Right ventricle myocardium inferior (tissue), 1 donor: Measurements from ENCODE around the gene RPS27. TPM values are rescaled to one million over a fixed set of nuclear protein-coding genes. Genes with fewer than 3 reads are reported as not detected.

ENCODE experiments used
- ATAC-seq: fragments of 200-7000 bp; cut with Tn5 transposase; one replicate; pipeline ENCODE4 v1.9.1; 2020; ENCODE audit warnings: mild to moderate bottlenecking, moderate library complexity
- DNase-seq: peaks from one replicate; pipeline ENCODE4 v3.0.0; 2021; ENCODE audit errors: missing footprints
- intact Hi-C: fragments of 100-400 bp; cut with DNase I; formaldehyde crosslinking; loops from one replicate; pipeline ENCODE4 v1.11.0; 2022
- long read RNA-seq: library from polyadenylated mRNA; unstranded; transcript quantifications from one replicate; pipeline ENCODE4 v2.0.0, GENCODE V29; 2021
- total RNA-seq: library from RNA; stranded (reverse); fragmentation: NEBNext Ultra II Directional; extraction: Animal tissue kit (Norgen Biotek cat#: 25700); gene quantifications from one replicate; pipeline ENCODE4 v1.2.1, GENCODE V29; 2021
- donor health status: DM: no; HTN: yes; CAD: no; lungs with severe emphysema.

Gene RPS27
- total RNA-seq: 984 TPM
- long read RNA-seq, transcript RPS27-204 (4 exons, 573 nt): minor isoform, 5 of 279 reads
- long read RNA-seq, transcript RPS27-201 (4 exons, 359 nt): major isoform, 273 of 279 reads
- long read RNA-seq, partial matches to known transcripts: 0 of 279 reads
- long read RNA-seq, other reads (novel, unspliced or antisense): 0 of 279 reads

DNA sequence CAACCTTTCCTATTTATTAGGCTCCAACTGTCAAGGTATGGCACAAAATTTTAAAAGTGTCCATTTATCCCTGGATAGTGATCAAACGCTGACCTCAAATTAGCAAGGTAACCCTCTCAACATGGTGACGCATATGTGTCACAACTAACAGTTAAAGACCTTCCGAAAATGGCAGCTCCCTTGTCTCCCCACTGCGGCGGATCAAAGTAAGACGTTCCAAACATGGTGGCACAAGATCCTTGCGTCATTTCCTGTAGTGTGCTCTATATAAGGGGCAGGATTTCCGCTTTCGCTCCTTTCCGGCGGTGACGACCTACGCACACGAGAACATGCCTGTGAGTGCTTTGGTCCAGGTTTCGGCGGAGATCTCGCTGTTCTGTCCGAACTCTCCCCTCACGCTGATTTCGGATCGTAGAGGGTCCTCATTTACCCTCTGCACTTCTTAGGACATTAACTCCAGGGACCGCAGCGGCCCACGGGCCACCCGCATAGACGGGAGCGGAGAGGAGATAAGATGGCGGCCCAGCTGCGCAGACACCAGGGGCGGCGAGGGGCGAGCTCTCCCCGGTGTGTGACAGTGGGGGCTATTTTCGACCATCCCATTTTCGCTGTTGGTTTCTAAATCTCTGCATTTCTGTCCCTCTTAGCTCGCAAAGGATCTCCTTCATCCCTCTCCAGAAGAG, at the start of gene RPS27:
RPS27 (plus strand) TSS at position 295 of the 683 bp plus-strand sequence; CDS start at position 330, 35 bp downstream.
- intact Hi-C loops: no loop called here
- DNase-seq (peak; percentile 89), ATAC-seq (peak; percentile 82)

DNA sequence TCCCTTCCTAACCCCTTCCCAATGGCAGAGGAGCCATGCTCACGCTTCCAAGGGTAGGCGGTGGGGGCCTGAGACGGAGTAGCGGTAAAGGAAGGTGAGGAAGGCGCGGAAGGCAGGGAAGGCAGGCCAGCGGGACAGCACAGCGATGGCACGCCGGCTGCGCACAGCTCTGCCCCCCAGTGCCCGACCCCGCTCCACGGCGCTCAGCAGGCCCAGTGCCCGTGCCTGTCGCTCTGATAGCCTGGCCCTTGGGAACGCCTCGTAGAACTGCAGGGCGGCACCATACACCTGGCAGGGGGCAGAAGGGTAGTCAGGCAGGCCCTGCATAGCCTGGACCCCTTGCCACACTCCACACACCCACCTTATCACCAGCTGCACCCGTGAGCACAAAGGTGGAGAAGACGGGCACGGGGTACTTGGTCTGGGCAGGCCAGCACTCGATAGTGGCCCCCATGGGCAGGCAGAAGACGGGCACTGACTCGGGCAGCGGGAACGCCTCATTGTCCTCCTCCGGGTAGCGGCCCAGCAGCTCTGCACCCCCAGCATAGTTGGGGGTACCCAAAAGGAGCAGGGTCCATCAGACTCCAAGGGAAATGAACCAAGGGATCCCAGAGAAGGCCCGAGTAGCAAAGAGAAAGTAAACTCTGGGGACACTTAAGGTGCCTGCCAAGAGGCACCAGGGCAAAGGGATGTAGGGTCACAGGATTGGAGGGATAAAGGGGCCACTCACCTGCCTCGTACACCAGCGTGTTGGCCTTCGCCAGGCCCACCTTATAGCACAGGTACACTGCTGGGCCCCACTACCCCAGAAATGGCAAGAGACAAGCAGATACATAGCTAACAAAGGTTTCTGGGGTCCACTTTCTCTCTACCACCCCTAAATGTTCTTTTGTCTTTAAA, 48.5 kb upstream of the RPS27 start:
- no peak for ATAC-seq
- intact Hi-C loops: no loop called here
- DNase-seq: no peak

DNA sequence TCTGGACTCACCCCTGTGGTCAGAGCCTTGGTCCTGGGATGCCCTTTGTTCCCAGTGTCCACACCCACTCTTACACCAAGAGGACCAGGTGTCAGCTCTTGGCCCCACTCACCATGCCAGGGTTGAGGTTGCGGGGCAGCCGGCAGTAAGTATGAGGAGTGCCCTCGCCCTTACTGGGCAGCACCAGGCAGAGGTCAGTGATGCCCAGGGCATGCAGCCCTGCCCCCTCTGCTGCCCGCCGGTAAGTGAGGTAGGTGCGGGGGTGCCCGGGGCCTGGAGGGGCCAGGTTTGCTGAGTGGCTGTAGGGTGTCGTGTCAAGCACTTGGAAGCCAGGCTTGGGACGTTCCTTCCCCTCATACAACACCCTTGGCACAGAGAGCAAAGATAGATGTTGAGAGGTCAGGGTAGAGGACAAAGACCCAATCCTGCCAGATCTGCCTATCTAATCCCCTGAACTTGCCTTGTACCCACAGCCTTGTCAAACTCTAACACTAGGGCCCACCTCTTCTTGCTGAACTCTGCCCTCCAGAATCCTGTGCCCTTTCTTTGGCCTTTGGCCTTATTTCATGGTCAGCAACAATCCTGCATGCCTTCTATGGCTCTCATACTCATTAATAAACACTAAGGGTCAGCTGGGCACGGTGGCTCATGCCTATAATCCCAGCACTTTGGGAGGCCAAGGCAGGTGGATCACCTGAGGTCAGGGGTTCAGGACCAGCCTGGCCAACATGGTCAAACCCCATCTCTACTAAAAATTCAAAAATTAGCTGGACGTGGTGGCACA, 47.6 kb upstream of the RPS27 start:
- no peak for ATAC-seq
- intact Hi-C loops: no loop called here

DNA sequence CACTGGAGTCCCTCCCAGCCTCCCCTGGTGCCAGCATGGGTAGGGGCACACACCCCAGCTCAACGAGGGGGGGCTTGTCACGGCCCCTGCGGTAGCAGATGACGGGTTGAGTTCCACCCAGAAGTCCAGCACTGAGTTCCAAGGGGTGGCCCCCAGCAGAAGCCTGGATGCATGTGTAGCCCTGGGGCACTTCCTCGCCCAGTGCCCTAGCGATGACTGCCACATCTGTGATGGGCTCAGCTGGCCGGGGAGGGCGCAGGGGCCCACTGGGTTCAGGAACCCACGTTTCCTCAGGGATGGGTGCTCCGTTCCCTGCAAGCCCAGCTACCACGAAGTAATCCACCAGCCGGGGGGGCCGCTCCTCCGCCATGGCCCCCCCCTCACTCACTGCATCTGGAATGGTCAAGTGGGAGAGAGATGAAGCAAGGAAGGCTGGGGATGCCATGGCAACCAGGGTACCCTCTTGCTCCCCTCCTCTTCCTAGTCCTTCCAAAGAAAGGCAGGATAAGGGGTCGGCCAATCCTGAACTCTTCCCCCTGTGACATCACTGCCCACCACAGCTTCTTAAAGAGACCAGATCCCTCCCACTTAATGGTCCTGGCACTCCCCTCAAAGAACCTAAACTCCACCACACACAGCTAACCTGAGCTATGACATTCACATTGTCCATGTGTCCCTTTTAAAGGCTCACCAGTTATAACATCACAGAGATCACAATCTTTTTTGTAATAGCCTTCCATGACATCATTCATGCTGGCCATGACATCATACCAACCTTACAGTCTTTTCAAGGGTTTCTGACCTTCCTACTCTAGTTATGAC, 46.3 kb upstream of the RPS27 start:
- intact Hi-C loops: no loop called here
- DNase-seq (no peak), ATAC-seq (no peak)

More for the DNA sequence above, 47.6 kb upstream of the RPS27 start:
- DNase-seq: no peak

GRCh38 chr1:153944827-153945117, 45.8 kb upstream of the RPS27 start:
- no peak for ATAC-seq
- intact Hi-C loops: no loop called here
- DNase-seq: no peak

GRCh38 chr1:153945131-153945794, 45.3 kb upstream of the RPS27 start:
- intact Hi-C loops: no loop called here
- peak; percentile 90 for DNase-seq
- peak; percentile 51 for ATAC-seq

DNA sequence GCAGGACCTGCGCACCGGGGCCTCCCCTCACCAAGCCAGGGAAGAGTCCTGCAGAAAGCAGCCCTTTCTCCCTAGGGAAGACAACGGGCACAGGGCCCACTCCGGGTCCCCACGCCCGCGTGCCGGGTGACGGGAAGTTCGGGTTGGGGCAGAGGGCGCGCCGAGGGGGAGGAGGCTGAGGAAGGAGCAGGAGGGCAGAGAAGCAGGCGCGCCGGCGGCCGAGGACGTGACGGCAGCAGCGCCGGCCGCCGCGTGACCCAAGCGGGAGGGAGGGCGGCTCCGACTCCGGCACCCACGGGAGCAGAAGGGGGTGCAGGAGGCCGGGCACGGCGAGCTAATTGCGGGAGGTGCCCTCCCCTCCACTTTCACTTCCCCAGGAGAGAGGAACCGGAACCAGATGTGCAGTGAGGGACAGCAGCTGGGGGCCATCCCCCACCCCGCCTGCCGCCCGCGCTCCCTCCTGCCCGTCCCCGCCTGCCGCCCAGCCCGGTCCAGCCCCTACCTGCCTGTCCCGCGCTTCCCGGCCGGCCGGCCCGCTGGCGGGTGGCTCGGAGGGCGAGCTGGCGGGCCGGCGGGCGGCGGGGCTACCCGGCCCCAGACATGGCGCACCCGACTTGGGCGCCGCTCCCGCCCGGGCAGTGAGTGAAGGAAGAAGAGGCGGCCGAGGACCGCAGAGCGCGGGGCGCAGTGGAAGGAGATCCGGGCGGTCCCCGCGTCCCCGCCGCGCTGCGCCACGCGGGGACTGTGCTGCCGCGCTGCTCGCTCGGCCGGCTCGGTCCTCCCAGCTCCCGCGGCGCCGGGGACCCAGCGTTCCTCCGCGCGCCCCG, 44.6 kb upstream of the RPS27 start:
- intact Hi-C loops: loop anchor here (1.0 kb wide), 2 partner anchors 23 to 40 kb away; partner anchors contain the start of gene RAB13
- peak; percentile 84 for ATAC-seq

GRCh38 chr1:153946622-153947241, 43.8 kb upstream of the RPS27 start, which contains the start of gene DENND4B:
Gene DENND4B, minus strand, starts transcription at chr1:153946718. Its CDS starts 2,344 bp downstream, at chr1:153944374.
- DNase-seq (peak; percentile 93), ATAC-seq (peak; percentile 76)
- intact Hi-C loops: loop anchor here (1.0 kb wide), 2 partner anchors 23 to 40 kb away; partner anchors contain the start of gene RAB13

More for the DNA sequence above, 44.6 kb upstream of the RPS27 start:
- peak; percentile 97 for DNase-seq

- intact Hi-C loops: no loop called here
- ATAC-seq (no peak), DNase-seq (no peak)
Measured at GRCh38 chr1:153951183-153951582, 39.4 kb upstream of the RPS27 start.

DNA sequence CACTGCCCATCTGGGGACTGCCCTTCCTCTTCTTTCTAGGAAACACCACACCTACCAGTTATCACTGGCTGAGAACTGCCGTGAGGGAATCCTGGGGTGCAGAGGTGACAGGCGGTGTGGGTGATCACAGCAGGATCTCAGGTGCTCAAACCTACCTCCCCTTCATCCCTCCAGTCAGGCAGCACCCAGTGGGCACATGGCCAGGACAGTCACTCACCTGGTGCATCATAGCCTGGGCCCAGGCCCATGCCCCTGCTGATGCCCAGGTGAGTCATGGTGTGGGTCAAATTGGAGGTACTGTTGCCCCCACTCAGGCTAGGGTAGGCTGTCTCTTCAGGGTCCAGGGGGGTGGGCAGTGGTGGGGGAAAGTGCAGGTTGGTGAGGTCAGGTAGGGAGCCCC, 38.8 kb upstream of the RPS27 start:
- intact Hi-C loops: no loop called here
- ATAC-seq: no peak
- DNase-seq: no peak

GRCh38 chr1:153953859-153954365, 36.6 kb upstream of the RPS27 start:
- ATAC-seq (no peak), DNase-seq (no peak)
- intact Hi-C loops: no loop called here

- no peak for DNase-seq
- intact Hi-C loops: loop anchor here (5.0 kb wide), 1 partner anchor 158 kb away; no protein-coding TSS in a partner anchor
Measured at GRCh38 chr1:153954826-153955225, 35.7 kb upstream of the RPS27 start.

DNA sequence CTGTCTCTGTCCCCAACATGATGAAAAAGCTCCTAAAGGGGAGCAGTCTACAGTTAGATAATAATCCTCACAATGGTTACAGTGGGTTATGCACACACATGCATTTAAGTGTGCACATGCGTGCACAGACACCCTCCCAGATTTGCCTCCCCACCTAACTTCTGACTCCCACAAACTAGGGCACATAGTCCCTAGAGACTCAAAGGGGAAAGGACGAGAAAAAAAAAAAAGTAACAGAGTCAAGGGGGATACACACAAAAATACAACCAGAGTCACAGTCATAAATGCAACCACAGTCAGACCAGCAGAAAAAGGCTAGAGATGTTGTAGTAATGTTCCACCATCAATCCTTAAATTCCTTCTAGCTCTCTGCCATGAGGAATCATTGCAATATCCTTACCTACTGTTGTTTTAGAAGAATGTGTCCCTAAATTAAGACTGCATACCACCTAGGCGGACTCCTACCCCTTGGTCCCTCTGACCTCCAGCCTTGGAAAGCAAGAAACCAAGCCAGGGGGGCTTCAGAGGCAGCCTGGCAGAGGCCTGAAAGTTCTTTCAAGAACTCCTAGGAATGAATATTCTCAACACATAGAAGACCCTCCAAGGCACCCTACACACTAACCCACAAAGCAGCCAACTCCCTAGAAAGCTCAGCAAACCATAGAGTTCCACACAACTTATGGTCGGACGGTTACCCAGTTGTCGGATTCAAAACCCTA, 33.4 kb upstream of the RPS27 start:
- DNase-seq (peak; percentile 11), ATAC-seq (no peak)
- intact Hi-C loops: loop anchor here (5.0 kb wide), 1 partner anchor 160 kb away; no protein-coding TSS in a partner anchor

More at GRCh38 chr1:153954826-153955225, 35.7 kb upstream of the RPS27 start:
- ATAC-seq: no peak

- no peak for ATAC-seq
- DNase-seq: no peak
- intact Hi-C loops: loop anchor here (5.0 kb wide), 1 partner anchor 160 kb away; no protein-coding TSS in a partner anchor
Measured at GRCh38 chr1:153957744-153958110, 32.8 kb upstream of the RPS27 start.
